NB4 (cell line): Measurements from ENCODE around the gene MAN2A2.

Experiments
- CTCF ChIP-seq: IDR thresholded peaks from one replicate; pipeline ENCODE4 v1.5.1; 2012; ENCODE audit warnings: low read depth, low read length
- MAX ChIP-seq: IDR thresholded peaks from 2 replicates; pipeline ENCODE4 v1.6.1; 2011; ENCODE audit warnings: low read depth, low read length
- MYC ChIP-seq: IDR thresholded peaks from 2 replicates; pipeline ENCODE4 v1.6.1; 2011; ENCODE audit warnings: low read depth, low read length
- POLR2A ChIP-seq: IDR thresholded peaks from 2 replicates; pipeline ENCODE4 v1.6.1; 2011; ENCODE audit warnings: mild to moderate bottlenecking; ENCODE audit not compliant: insufficient read length; ENCODE audit errors: extremely low read depth

- TF ChIP-seq MAX (no peak), POLR2A (no peak), CTCF (no peak), MYC (no peak)
Observed at GRCh38 chr15:90968434-90968833, 65.3 kb downstream of the MAN2A2 start.
